Measurements from ENCODE around the gene PRKN.

Gene PRKN

DNA sequence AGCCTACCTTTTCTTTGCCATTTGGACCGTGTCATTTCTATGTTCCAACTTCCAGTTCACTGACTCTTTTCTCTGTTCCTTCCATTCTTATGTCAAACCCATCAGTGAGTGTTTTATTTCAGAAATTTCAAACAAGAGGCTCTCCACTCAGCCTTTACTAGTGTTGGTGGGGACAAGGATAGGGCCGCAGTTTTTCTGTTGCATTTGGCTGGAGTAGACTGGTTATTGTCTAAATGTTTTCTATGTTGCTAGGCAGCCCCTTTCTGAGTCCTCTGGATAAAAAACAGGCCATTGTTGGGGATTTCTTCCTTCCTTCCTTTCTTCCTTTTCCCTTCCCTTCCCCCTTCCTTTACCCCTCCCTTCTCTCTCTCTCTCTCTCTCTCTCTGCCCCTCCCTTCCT is 288.6 kb downstream of the PRKN start:
- Histone ChIP-seq H2BK5ac (ENCODE audit: low read depth, low read length, poor library complexity, severe bottlenecking) (no peak overlapping the region), H2AFZ (ENCODE audit: low read depth, low read length) (no peak overlapping the region), H3K79me1 (replicated peaks; ENCODE audit: low read length, poor library complexity, severe bottlenecking) (no peaks in the 10 kb centered on the region), H3K4me2 (ENCODE audit: low read length, poor library complexity, severe bottlenecking) (no peak overlapping the region), H3K9me3 (ENCODE audit: control insufficient read depth, low read length) (peaks cover 11% of the 10 kb centered on the region), H3K4me3 (ENCODE audit: insufficient read depth in 1 of 2, low read depth in 1 of 2, low read length in 2 of 2) (no peak overlapping the region), H3K27ac (ENCODE audit: low read length, poor library complexity, severe bottlenecking) (no peak overlapping the region), H3K36me3 (ENCODE audit: control insufficient read depth in 1 of 2, insufficient read depth in 2 of 2, low read depth in 1 of 2, low read length in 2 of 2) (no peaks in the 10 kb centered on the region), H3K27me3 (ENCODE audit: control insufficient read depth in 1 of 2, insufficient read depth in 1 of 2, low read length in 2 of 2) (no peaks in the 10 kb centered on the region), H3K4me1 (ENCODE audit: control insufficient read depth, insufficient read depth, low read depth, low read length) (no peaks in the 10 kb centered on the region), H4K91ac (ENCODE audit: low read length) (no peak overlapping the region), H3K18ac (ENCODE audit: low read depth in 1 of 2, low read length in 2 of 2) (no peak overlapping the region), H2BK120ac (ENCODE audit: low read depth, low read length) (no peak overlapping the region), H2BK12ac (ENCODE audit: low read length in 2 of 2) (no peak overlapping the region), H3K9ac (ENCODE audit: low read length) (no peak overlapping the region), H3K4ac (ENCODE audit: low read depth in 1 of 2, low read length in 2 of 2) (no peak overlapping the region), H3K14ac (ENCODE audit: low read length in 2 of 2) (no peak overlapping the region), H2BK15ac (ENCODE audit: low read depth, poor library complexity, severe bottlenecking) (no peak overlapping the region), H4K8ac (ENCODE audit: low read length) (no peak overlapping the region), H2AK5ac (ENCODE audit: low read length, severe bottlenecking) (no peak overlapping the region), H3K23ac (ENCODE audit: low read length in 2 of 2) (no peak overlapping the region)
- 82% methylated on average over 1 of the region's 2 CpGs for WGBS
- DNase-seq = no peak

- Histone ChIP-seq H2AK5ac (ENCODE audit: low read length, severe bottlenecking) (no peak overlapping the region), H3K4ac (ENCODE audit: low read depth in 1 of 2, low read length in 2 of 2) (no peak overlapping the region), H3K36me3 (ENCODE audit: control insufficient read depth in 1 of 2, insufficient read depth in 2 of 2, low read depth in 1 of 2, low read length in 2 of 2) (no peaks in the 10 kb centered on the region), H4K91ac (ENCODE audit: low read length) (no peak overlapping the region), H3K79me1 (replicated peaks; ENCODE audit: low read length, poor library complexity, severe bottlenecking) (no peaks in the 10 kb centered on the region), H3K4me3 (ENCODE audit: insufficient read depth in 1 of 2, low read depth in 1 of 2, low read length in 2 of 2) (no peak overlapping the region), H4K8ac (ENCODE audit: low read length) (no peak overlapping the region), H2BK15ac (ENCODE audit: low read depth, poor library complexity, severe bottlenecking) (no peak overlapping the region), H3K4me2 (ENCODE audit: low read length, poor library complexity, severe bottlenecking) (no peak overlapping the region), H2AFZ (ENCODE audit: low read depth, low read length) (no peak overlapping the region), H3K18ac (ENCODE audit: low read depth in 1 of 2, low read length in 2 of 2) (no peak overlapping the region), H3K27me3 (ENCODE audit: control insufficient read depth in 1 of 2, insufficient read depth in 1 of 2, low read length in 2 of 2) (no peaks in the 10 kb centered on the region), H3K14ac (ENCODE audit: low read length in 2 of 2) (no peak overlapping the region), H2BK5ac (ENCODE audit: low read depth, low read length, poor library complexity, severe bottlenecking) (no peak overlapping the region), H3K9me3 (ENCODE audit: control insufficient read depth, low read length) (peaks cover 11% of the 10 kb centered on the region), H3K4me1 (ENCODE audit: control insufficient read depth, insufficient read depth, low read depth, low read length) (no peaks in the 10 kb centered on the region), H3K9ac (ENCODE audit: low read length) (no peak overlapping the region), H3K23ac (ENCODE audit: low read length in 2 of 2) (no peak overlapping the region), H2BK120ac (ENCODE audit: low read depth, low read length) (no peak overlapping the region), H2BK12ac (ENCODE audit: low read length in 2 of 2) (no peak overlapping the region), H3K27ac (ENCODE audit: low read length, poor library complexity, severe bottlenecking) (no peak overlapping the region)
- no peak for DNase-seq
These were observed 292.5 kb downstream of the PRKN start for GRCh38 chr6:162435071-162435470.

GRCh38 chr6:162421004-162421403 is 306.6 kb downstream of the PRKN start:
- Histone ChIP-seq H2BK5ac (ENCODE audit: low read depth, low read length, poor library complexity, severe bottlenecking) (no peak overlapping the region), H2AFZ (ENCODE audit: low read depth, low read length) (no peak overlapping the region), H3K14ac (ENCODE audit: low read length in 2 of 2) (no peak overlapping the region), H3K9ac (ENCODE audit: low read length) (no peak overlapping the region), H3K4me2 (ENCODE audit: low read length, poor library complexity, severe bottlenecking) (no peak overlapping the region), H3K4me3 (ENCODE audit: insufficient read depth in 1 of 2, low read depth in 1 of 2, low read length in 2 of 2) (no peak overlapping the region), H2BK120ac (ENCODE audit: low read depth, low read length) (no peak overlapping the region), H3K36me3 (ENCODE audit: control insufficient read depth in 1 of 2, insufficient read depth in 2 of 2, low read depth in 1 of 2, low read length in 2 of 2) (no peaks in the 10 kb centered on the region), H3K27ac (ENCODE audit: low read length, poor library complexity, severe bottlenecking) (no peak overlapping the region), H3K23ac (ENCODE audit: low read length in 2 of 2) (no peak overlapping the region), H4K91ac (ENCODE audit: low read length) (no peak overlapping the region), H2BK12ac (ENCODE audit: low read length in 2 of 2) (no peak overlapping the region), H2BK15ac (ENCODE audit: low read depth, poor library complexity, severe bottlenecking) (no peak overlapping the region), H3K79me1 (replicated peaks; ENCODE audit: low read length, poor library complexity, severe bottlenecking) (no peaks in the 10 kb centered on the region), H3K18ac (ENCODE audit: low read depth in 1 of 2, low read length in 2 of 2) (no peak overlapping the region), H3K9me3 (ENCODE audit: control insufficient read depth, low read length) (no peaks in the 10 kb centered on the region), H3K4me1 (ENCODE audit: control insufficient read depth, insufficient read depth, low read depth, low read length) (no peaks in the 10 kb centered on the region), H2AK5ac (ENCODE audit: low read length, severe bottlenecking) (no peak overlapping the region), H3K4ac (ENCODE audit: low read depth in 1 of 2, low read length in 2 of 2) (no peak overlapping the region), H4K8ac (ENCODE audit: low read length) (no peak overlapping the region), H3K27me3 (ENCODE audit: control insufficient read depth in 1 of 2, insufficient read depth in 1 of 2, low read length in 2 of 2) (no peaks in the 10 kb centered on the region)
- 60% methylated on average over 3 of the region's 4 CpGs for WGBS
- no peak for DNase-seq

DNA sequence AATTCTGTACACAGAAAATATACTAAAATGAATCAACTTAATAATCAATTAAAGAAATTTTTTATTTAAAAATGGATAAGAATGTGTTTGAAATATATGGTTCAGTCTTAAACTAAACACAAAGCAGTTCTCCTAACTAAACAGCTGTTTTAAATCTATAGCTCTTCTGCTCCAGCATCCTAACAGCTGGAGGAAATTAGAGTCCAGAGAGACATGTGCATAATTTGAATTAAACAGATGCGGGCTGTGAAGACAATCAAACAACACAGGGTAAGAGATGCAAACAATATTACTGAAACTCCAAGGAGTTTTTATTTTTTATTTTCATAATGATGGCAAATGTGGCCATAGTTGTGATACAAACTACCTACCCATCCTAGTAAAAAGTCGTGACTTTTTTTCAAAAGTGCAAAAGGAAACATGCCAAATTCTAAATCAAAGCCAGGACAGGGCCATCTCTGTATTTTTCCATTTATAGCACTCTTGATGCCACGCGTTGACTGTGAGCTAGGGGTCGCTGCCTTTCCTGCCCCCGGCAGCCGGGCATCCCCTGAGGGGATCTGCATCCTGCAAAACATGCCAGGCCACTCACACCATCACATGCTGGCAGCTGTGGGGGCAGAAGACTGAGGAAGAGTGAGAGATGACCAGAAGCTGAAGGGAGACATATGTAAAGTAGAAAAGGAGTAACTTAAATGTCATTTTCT is 310.6 kb downstream of the PRKN start:
- H2AFZ ChIP-seq (ENCODE audit: low read depth, low read length) = no peak overlapping the region
- no peaks in the 10 kb centered on the region for H3K79me1 ChIP-seq (replicated peaks; ENCODE audit: low read length, poor library complexity, severe bottlenecking)
- H3K4me3 ChIP-seq (ENCODE audit: insufficient read depth in 1 of 2, low read depth in 1 of 2, low read length in 2 of 2) = no peak overlapping the region
- H4K91ac ChIP-seq (ENCODE audit: low read length) = no peak overlapping the region
- 87% methylated on average over 6 of the region's 7 CpGs for WGBS
- peaks cover 1% of the 10 kb centered on the region for H3K4me1 ChIP-seq (ENCODE audit: control insufficient read depth, insufficient read depth, low read depth, low read length)
- no peak overlapping the region for H3K23ac ChIP-seq (ENCODE audit: low read length in 2 of 2)
- no peaks in the 10 kb centered on the region for H3K36me3 ChIP-seq (ENCODE audit: control insufficient read depth in 1 of 2, insufficient read depth in 2 of 2, low read depth in 1 of 2, low read length in 2 of 2)
- no peak overlapping the region for H3K27ac ChIP-seq (ENCODE audit: low read length, poor library complexity, severe bottlenecking)
- no peak overlapping the region for H3K4me2 ChIP-seq (ENCODE audit: low read length, poor library complexity, severe bottlenecking)
- no peak overlapping the region for H4K8ac ChIP-seq (ENCODE audit: low read length)
- no peak overlapping the region for H2BK5ac ChIP-seq (ENCODE audit: low read depth, low read length, poor library complexity, severe bottlenecking)
- no peak overlapping the region for H3K4ac ChIP-seq (ENCODE audit: low read depth in 1 of 2, low read length in 2 of 2)
- no peak overlapping the region for H3K14ac ChIP-seq (ENCODE audit: low read length in 2 of 2)
- H2BK120ac ChIP-seq (ENCODE audit: low read depth, low read length) = no peak overlapping the region
- DNase-seq = no peak
- no peak overlapping the region for H3K9ac ChIP-seq (ENCODE audit: low read length)
- H2BK15ac ChIP-seq (ENCODE audit: low read depth, poor library complexity, severe bottlenecking) = no peak overlapping the region
- no peak overlapping the region for H3K18ac ChIP-seq (ENCODE audit: low read depth in 1 of 2, low read length in 2 of 2)
- no peak overlapping the region for H2BK12ac ChIP-seq (ENCODE audit: low read length in 2 of 2)
- H3K9me3 ChIP-seq (ENCODE audit: control insufficient read depth, low read length) = no peaks in the 10 kb centered on the region
- no peak overlapping the region for H2AK5ac ChIP-seq (ENCODE audit: low read length, severe bottlenecking)
- no peaks in the 10 kb centered on the region for H3K27me3 ChIP-seq (ENCODE audit: control insufficient read depth in 1 of 2, insufficient read depth in 1 of 2, low read length in 2 of 2)
